HepG2 (cell line): ENCODE measurements around the gene GON7. TPM values are rescaled to one million over a fixed set of nuclear protein-coding genes. Genes with fewer than 3 reads are reported as not detected.

Source experiments
- ATAC-seq: fragments of 200-7000 bp; cut with Tn5 transposase; 3 replicates; pipeline ENCODE4 v1.9.1; 2020; ENCODE audit warnings: mild to moderate bottlenecking, moderate library complexity
- BruUV-seq: library from RNA; stranded (reverse); fragments of 400-500 nt; replicated peaks from 2 replicates; lab custom pipeline; 2021; lab: Mats Ljungman, UMichigan
- CTCF ChIA-PET: fragments of 300-600 bp; formaldehyde crosslinking; extraction: SDS; loops from one replicate; lab custom pipeline; 2021; ENCODE audit warnings: low total read pairs, inconsistent platforms, low intra/inter-chr PET ratio; lab: Yijun Ruan, JAX
- POLR2A ChIA-PET: fragments of 350-600 bp; sonication (Branson Sonifier 250); formaldehyde crosslinking; loops from one replicate; lab custom pipeline; 2020; ENCODE audit warnings: antibody characterized with exemption, inconsistent platforms; lab: Yijun Ruan, JAX
- DNase-seq: peaks from one replicate; pipeline ENCODE4 v3.0.0-alpha.2; 2015; ENCODE audit warnings: low spot score
- FAIRE-seq: peaks from 3 replicates; lab custom pipeline; 2011; peaks lifted over from hg19 to GRCh38; lab: Jason Lieb, UNC
- H2AFZ ChIP-seq: one replicate; pipeline ENCODE4 v1.6.1; 2011; ENCODE audit warnings: low read length, inconsistent platforms
- H3K27ac ChIP-seq: fragments of 300-600 bp; 3 replicates; pipeline ENCODE4 v1.8.0; 2011; ENCODE audit warnings: mixed run types, mild to moderate bottlenecking, mixed read lengths, low read length, inconsistent platforms; ENCODE audit not compliant: insufficient read depth; ENCODE audit errors: extremely low read length
- H3K27me3 ChIP-seq, 2 experiments: fragments of 200-600 bp in 1 of 2; 2 replicates in 1 of 2; 3 replicates in 1 of 2; pipeline versions ENCODE4 v1.6.0 to v1.8.0; 2011; ENCODE audit warnings: low read length in 2 of 2, mild to moderate bottlenecking in 2 of 2, moderate library complexity in 2 of 2, inconsistent platforms in 1 of 2; ENCODE audit not compliant: insufficient read depth in 2 of 2, control insufficient read depth in 1 of 2
- H3K36me3 ChIP-seq, 2 experiments: fragments of 200-600 bp in 1 of 2; replicated peaks in 1 of 2; 2 replicates in 1 of 2; 3 replicates in 1 of 2; pipeline versions ENCODE4 v1.5.1 to v1.8.0; 2011; ENCODE audit warnings: low read length in 2 of 2, inconsistent platforms in 1 of 2; ENCODE audit not compliant: insufficient read depth in 2 of 2, control insufficient read depth in 1 of 2
- H3K4me1 ChIP-seq: 2 replicates; pipeline ENCODE4 v1.5.1; 2012; ENCODE audit warnings: low read length, inconsistent platforms; ENCODE audit not compliant: insufficient read depth
- H3K4me2 ChIP-seq: 2 replicates; pipeline ENCODE4 v1.6.0; 2011; ENCODE audit warnings: low read depth, low read length, inconsistent platforms
- H3K4me3 ChIP-seq, 3 experiments: fragments of 200-600 bp in 1 of 3; sonication (generic), shearing (Covaris generic) in 1 of 3; replicated peaks in 1 of 3; 2 replicates each; pipeline ENCODE4 v1.5.1; 2011 to 2016; ENCODE audit warnings: low read length in 3 of 3, inconsistent platforms in 2 of 3, low read depth in 2 of 3, mild to moderate bottlenecking in 2 of 3, control low read depth in 1 of 3, mixed read lengths in 1 of 3; ENCODE audit not compliant: insufficient read depth in 1 of 3
- H3K79me2 ChIP-seq: one replicate; pipeline ENCODE4 v1.6.1; 2011; ENCODE audit warnings: low read length, inconsistent platforms; ENCODE audit not compliant: insufficient read depth
- H3K9ac ChIP-seq: 2 replicates; pipeline ENCODE4 v1.6.0; 2011; ENCODE audit warnings: mild to moderate bottlenecking, low read depth, low read length, inconsistent platforms; ENCODE audit not compliant: insufficient read depth
- H3K9me3 ChIP-seq: 2 replicates; pipeline ENCODE4 v1.5.1; 2012; ENCODE audit warnings: mild to moderate bottlenecking, low read length
- H4K20me1 ChIP-seq: 2 replicates; pipeline ENCODE4 v1.6.0; 2011; ENCODE audit warnings: inconsistent platforms, mild to moderate bottlenecking, low read length, moderate library complexity; ENCODE audit not compliant: insufficient read depth
- DMAP1 ChIP-seq: IDR thresholded peaks from 2 replicates; pipeline ENCODE4 v1.6.1; 2016
- E2F1 ChIP-seq: sonication (generic); formaldehyde crosslinking; IDR thresholded peaks from 2 replicates; pipeline ENCODE4 v1.5.0; 2020; ENCODE audit warnings: missing genetic modification reagents
- FOXJ3 ChIP-seq: sonication (generic); formaldehyde crosslinking; IDR thresholded peaks from 2 replicates; pipeline ENCODE4 v1.4.0; 2020; ENCODE audit warnings: missing genetic modification reagents, mild to moderate bottlenecking, borderline replicate concordance
- KAT7 ChIP-seq: IDR thresholded peaks from 2 replicates; pipeline ENCODE4 v1.6.1; 2018; ENCODE audit warnings: borderline replicate concordance, missing compliant biosample characterization
- POLR2AphosphoS2 ChIP-seq: IDR thresholded peaks from 2 replicates; pipeline ENCODE4 v1.6.1; 2011; ENCODE audit warnings: low read depth, low read length, improper control_type of control experiment
- PTBP1 ChIP-seq: fragments of 200-400 bp; formaldehyde crosslinking; IDR thresholded peaks from 2 replicates; pipeline ENCODE4 v1.6.1; 2018; ENCODE audit warnings: low read length, low read depth; ENCODE audit not compliant: poor library complexity, severe bottlenecking
- TOE1 ChIP-seq: sonication (generic); formaldehyde crosslinking; IDR thresholded peaks from 2 replicates; pipeline ENCODE4 v1.4.0; 2020; ENCODE audit warnings: mild to moderate bottlenecking, missing genetic modification reagents
- ZMAT3 ChIP-seq: sonication (generic); formaldehyde crosslinking; conservative IDR thresholded peaks from 2 replicates; pipeline ENCODE4 v1.7.0; 2021; ENCODE audit warnings: missing genetic modification reagents
- ZNF362 ChIP-seq: sonication (generic); formaldehyde crosslinking; IDR thresholded peaks from 2 replicates; pipeline ENCODE4 v1.4.0; 2020; ENCODE audit warnings: missing genetic modification reagents, mild to moderate bottlenecking, borderline replicate concordance
- ZNF367 ChIP-seq: sonication (generic); formaldehyde crosslinking; IDR thresholded peaks from 2 replicates; pipeline ENCODE4 v1.4.0; 2020; ENCODE audit warnings: missing genetic modification reagents, borderline replicate concordance
- ZNF549 ChIP-seq: sonication (generic); formaldehyde crosslinking; IDR thresholded peaks from 2 replicates; pipeline ENCODE4 v1.5.0; 2020; ENCODE audit warnings: missing genetic modification reagents
- ZNF776 ChIP-seq: sonication (generic); formaldehyde crosslinking; IDR thresholded peaks from 2 replicates; pipeline ENCODE4 v1.4.0; 2020; ENCODE audit warnings: mild to moderate bottlenecking, missing genetic modification reagents
- WGBS: methylation state at CpG from one replicate; pipeline ENCODE4 v1.1.6; 2017; ENCODE audit warnings: low lambda C conversion rate; 5-methylcytosine and 5-hydroxymethylcytosine counted together
- in situ Hi-C: cut with HindIII; loops from 2 replicates; pipeline ENCODE4 v1.10.0; 2017; ENCODE audit warnings: low pct_unique_long_range_greater_than_20kb; ENCODE audit not compliant: extremely low pct_ligation_motif_present
- intact Hi-C: fragments of 100-400 bp; cut with micrococcal nuclease; formaldehyde crosslinking; loops from one replicate; pipeline ENCODE4 v1.10.0; 2022; ENCODE audit not compliant: unreplicated experiment
- polyA plus RNA-seq, 8 experiments: library from polyadenylated mRNA; depleted of rRNA in 3 of 8; stranded (reverse) in 7 of 8; unstranded in 1 of 8; fragments of >200 nt; fragmentation: Illumina TruSeq in 4 of 8; extraction: Trizol in 4 of 8; gene quantifications; 2 replicates each; pipeline versions ENCODE4 v1.2.1 to v1.2.3, GENCODE V29; 2011 to 2016; ENCODE audit warnings: low read depth in 4 of 8, missing spikeins in 1 of 8, mixed read lengths in 1 of 8; ENCODE audit not compliant: insufficient read depth in 1 of 8
- total RNA-seq, 5 experiments: library from RNA; depleted of rRNA; stranded (reverse); fragments of >200 nt; fragmentation: Illumina TruSeq; extraction: Trizol; gene quantifications; 2 replicates each; pipeline ENCODE4 v1.2.3, GENCODE V29; 2016; ENCODE audit warnings: low read depth in 1 of 5
- TF ChIP-seq, protein P1 (sequence below): sonication (generic); formaldehyde crosslinking; IDR thresholded peaks from 2 replicates; pipeline ENCODE4 v1.4.0; 2020; ENCODE audit warnings: missing genetic modification reagents

Gene GON7
- total and polyA plus RNA-seq, 2 of the 13 experiments (the other 11 are each of a cell fraction or from before 2014, with no cell fraction given), result 11.9 to 28.0 TPM

DNA sequence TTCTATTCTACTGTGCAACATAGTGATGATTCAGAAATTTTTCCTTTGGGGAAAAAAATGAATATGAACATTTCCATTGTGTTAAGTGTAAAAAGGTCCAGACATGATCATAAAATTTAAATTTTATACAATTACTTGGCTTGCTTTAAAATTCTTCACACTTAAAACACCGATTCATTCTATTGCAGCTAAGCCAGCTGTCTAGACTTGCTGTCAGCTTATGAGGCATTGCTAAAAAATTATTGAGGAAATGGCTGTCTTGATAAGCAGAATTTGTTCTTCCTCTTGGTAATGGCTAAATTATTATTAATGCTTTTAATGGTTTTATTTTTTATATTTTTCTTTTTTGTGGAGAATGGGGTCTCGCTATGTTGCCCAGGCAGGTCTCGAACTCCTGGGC, 19.9 kb downstream of the GON7 start:
- intact Hi-C loops, result no loop called here
- Histone ChIP-seq H2AFZ (no peak overlapping the region), H3K36me3 (peaks cover 3 to 20% of the 10 kb centered on the region in 2 experiments; a peak in 3 of 5 replicates), H4K20me1 (no peaks in the 10 kb centered on the region), H3K4me3 (no peak overlapping the region), H3K4me2 (no peak overlapping the region), H3K9ac (no peak overlapping the region), H3K79me2 (peaks cover 28% of the 10 kb centered on the region), H3K4me1 (peaks cover 30% of the 10 kb centered on the region), H3K27ac (no peak overlapping the region), H3K9me3 (no peaks in the 10 kb centered on the region), H3K27me3 (no peaks in the 10 kb centered on the region; a peak in 1 of 5 replicates)
- FAIRE-seq, result no peak
- ATAC-seq, result no peak
- BruUV-seq, result no TSS peak
- TF ChIP-seq ZNF549 (CRISPR knock-in tag) (no peak), ZNF367 (CRISPR knock-in tag) (no peak), FOXJ3 (CRISPR knock-in tag) (no peak), ZMAT3 (no peak), KAT7 (no peak), PTBP1 (no peak), POLR2AphosphoS2 (no peak), ZNF362 (CRISPR knock-in tag) (no peak)
- ChIA-PET CTCF (no interaction called here), POLR2A (no interaction called here)
- in situ Hi-C loops, result no loop called here
- 95% methylated on average over 3 of the region's 3 CpGs for WGBS
- no peak for DNase-seq

DNA sequence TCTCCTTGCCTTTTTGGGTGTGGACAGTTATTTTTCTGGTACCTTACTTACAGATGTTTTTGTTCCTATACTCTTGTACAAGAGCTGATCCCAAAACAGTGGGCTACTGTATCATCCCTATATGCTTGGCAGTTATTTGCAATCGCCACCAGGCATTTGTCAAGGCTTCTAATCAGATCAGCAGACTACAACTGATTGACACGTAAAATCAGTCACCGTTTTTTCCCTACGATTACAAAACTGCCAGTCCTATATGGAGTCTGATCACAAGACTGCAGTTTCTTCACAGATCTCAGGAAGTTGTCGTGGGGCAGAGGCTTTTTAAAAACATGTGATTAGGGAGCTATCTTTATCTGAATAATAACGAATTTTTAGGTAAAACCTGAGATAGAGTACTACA, 20.4 kb downstream of the GON7 start:
- Histone ChIP-seq H3K27me3 (no peaks in the 10 kb centered on the region; a peak in 1 of 5 replicates), H3K27ac (no peak overlapping the region), H3K79me2 (peaks cover 28% of the 10 kb centered on the region), H3K9me3 (no peaks in the 10 kb centered on the region), H3K9ac (peak overlapping the region; percentile 39; the same call in 1 of the 2 replicates), H3K4me2 (peak overlapping the region; percentile 55; the same call in 1 of the 2 replicates), H2AFZ (no peak overlapping the region), H3K36me3 (peaks cover 4 to 24% of the 10 kb centered on the region in 2 experiments; a peak in 3 of 5 replicates), H4K20me1 (no peaks in the 10 kb centered on the region), H3K4me3 (no peak overlapping the region; a peak in 1 of 6 replicates), H3K4me1 (peaks cover 30% of the 10 kb centered on the region)
- ATAC-seq, result no peak
- no peak for DNase-seq
- ChIA-PET POLR2A (no interaction called here), CTCF (no interaction called here)
- BruUV-seq, result TSS peak; percentile 64
- no peak for FAIRE-seq
- intact Hi-C loops, result no loop called here
- in situ Hi-C loops, result no loop called here
- WGBS, result 90% methylated on average over 6 of the region's 6 CpGs
- TF ChIP-seq ZNF776 (CRISPR knock-in tag) (no peak), DMAP1 (no peak), TOE1 (CRISPR knock-in tag) (no peak), E2F1 (CRISPR knock-in tag) (no peak)
- TF ChIP-seq, protein P1, sequence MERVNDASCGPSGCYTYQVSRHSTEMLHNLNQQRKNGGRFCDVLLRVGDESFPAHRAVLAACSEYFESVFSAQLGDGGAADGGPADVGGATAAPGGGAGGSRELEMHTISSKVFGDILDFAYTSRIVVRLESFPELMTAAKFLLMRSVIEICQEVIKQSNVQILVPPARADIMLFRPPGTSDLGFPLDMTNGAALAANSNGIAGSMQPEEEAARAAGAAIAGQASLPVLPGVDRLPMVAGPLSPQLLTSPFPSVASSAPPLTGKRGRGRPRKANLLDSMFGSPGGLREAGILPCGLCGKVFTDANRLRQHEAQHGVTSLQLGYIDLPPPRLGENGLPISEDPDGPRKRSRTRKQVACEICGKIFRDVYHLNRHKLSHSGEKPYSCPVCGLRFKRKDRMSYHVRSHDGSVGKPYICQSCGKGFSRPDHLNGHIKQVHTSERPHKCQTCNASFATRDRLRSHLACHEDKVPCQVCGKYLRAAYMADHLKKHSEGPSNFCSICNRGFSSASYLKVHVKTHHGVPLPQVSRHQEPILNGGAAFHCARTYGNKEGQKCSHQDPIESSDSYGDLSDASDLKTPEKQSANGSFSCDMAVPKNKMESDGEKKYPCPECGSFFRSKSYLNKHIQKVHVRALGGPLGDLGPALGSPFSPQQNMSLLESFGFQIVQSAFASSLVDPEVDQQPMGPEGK (CRISPR knock-in tag), result no peak
